ENCODE data around the gene TSPAN15. TPM values are rescaled to one million over a fixed set of nuclear protein-coding genes. Genes with fewer than 3 reads are reported as not detected.

TSPAN15 gene
- total RNA-seq, 1 experiment from 2014 or later = 8.3 TPM

DNA sequence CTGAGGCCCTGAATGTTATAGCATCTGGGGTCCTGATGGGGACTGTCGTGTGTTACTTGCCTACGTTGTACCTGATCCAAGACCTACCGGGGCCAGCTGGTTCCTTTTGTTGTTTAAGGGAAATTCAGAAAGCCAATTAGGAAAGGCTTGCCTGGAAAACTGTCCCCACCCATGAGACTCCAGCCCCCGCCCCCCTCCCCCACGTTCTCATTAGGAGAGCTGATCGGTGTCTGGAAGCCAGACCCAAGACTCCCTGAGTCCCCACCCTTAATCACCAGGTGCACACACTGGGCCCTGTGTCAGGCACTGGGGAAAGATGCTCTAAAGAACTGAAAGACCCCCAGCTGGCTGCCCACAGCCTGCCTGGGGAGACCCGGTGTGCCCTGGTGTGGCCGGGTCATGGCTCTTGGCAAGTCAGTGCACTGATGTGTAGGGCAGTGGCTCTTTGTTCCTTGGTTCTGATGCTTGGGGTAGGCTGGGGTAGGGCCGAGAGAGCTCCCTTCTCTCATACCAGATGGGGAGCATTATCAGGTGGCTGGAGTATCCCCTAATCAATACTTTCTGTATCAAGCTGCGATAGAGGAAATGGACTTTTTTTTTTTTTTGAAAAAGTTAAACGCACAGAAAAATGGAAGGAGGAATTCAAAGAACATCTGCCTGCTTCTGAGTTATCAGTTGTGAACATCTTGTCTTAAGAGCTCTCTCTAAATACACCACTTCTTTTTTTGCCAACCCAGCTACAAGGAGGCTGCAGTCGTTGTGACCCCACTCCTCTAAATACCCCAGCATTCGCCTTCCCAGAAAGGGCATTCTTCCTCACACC, 16.9 kb downstream of the TSPAN15 start:
- CTCF ChIA-PET = interaction anchor here (0.6 to 6.1 kb wide), 9 partner anchors 11 to 915 kb away, joined by 3 to 55 read pairs (median 5); partner anchors contain the start of gene TSPAN15

GRCh38 chr10:69468751-69469089, 17.5 kb downstream of the TSPAN15 start:
- DNase-seq (ENCODE audit: low spot score) = no peak
- POLR2A ChIA-PET = interaction anchor here (1.0 kb wide), 1 partner anchor 17 kb away, joined by 3 read pairs; no protein-coding TSS in a partner anchor
- H3K27me3 Mint-ChIP-seq (ENCODE audit: low read depth) = no peaks in the 10 kb centered on the region
- ATAC-seq = peak; percentile 38; the same call in 1 of the 2 replicates
- H3K4me3 Mint-ChIP-seq = no peak overlapping the region
- H3K4me1 Mint-ChIP-seq = peaks cover 17% of the 10 kb centered on the region
- H3K36me3 Mint-ChIP-seq = no peaks in the 10 kb centered on the region
- no peaks in the 10 kb centered on the region for H3K9me3 Mint-ChIP-seq
- CTCF ChIA-PET = interaction anchor here (0.8 to 6.1 kb wide), 7 partner anchors 11 to 168 kb away, joined by 3 to 55 read pairs (median 6); partner anchors contain the start of gene TSPAN15
- H3K27ac Mint-ChIP-seq = peak overlapping the region; percentile 46; the same call in 1 of the 2 replicates
- TF ChIP-seq CTCF (IDR thresholded peaks at IDR 0.05) = no peak
- TF ChIP-seq JUN (CRISPR knock-in tag; IDR thresholded peaks at IDR 0.05) = no peak
- no peak for TF ChIP-seq CREM (CRISPR knock-in tag; IDR thresholded peaks at IDR 0.05)
- no peak for TF ChIP-seq MYBL2 (CRISPR knock-in tag; IDR thresholded peaks at IDR 0.05)
- no peak for TF ChIP-seq GTF2I (CRISPR knock-in tag; conservative IDR thresholded peaks at IDR 0.05)
- TF ChIP-seq KAT7 (CRISPR knock-in tag; IDR thresholded peaks at IDR 0.05; ENCODE audit: borderline replicate concordance) = no peak
- TF ChIP-seq CREB1 (CRISPR knock-in tag; IDR thresholded peaks at IDR 0.05) = no peak
- no peak for TF ChIP-seq JAZF1 (CRISPR knock-in tag; IDR thresholded peaks at IDR 0.05)
- TF ChIP-seq, protein P1, sequence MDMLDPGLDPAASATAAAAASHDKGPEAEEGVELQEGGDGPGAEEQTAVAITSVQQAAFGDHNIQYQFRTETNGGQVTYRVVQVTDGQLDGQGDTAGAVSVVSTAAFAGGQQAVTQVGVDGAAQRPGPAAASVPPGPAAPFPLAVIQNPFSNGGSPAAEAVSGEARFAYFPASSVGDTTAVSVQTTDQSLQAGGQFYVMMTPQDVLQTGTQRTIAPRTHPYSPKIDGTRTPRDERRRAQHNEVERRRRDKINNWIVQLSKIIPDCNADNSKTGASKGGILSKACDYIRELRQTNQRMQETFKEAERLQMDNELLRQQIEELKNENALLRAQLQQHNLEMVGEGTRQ (CRISPR knock-in tag; IDR thresholded peaks at IDR 0.05) = no peak
- no peak for TF ChIP-seq ATF1 (CRISPR knock-in tag; IDR thresholded peaks at IDR 0.05)

More for the DNA sequence above, 16.9 kb downstream of the TSPAN15 start:
- Mint-ChIP-seq H3K27me3 (ENCODE audit: low read depth) (no peaks in the 10 kb centered on the region), H3K36me3 (no peaks in the 10 kb centered on the region), H3K9me3 (no peaks in the 10 kb centered on the region), H3K4me1 (peaks cover 15% of the 10 kb centered on the region), H3K4me3 (no peak overlapping the region), H3K27ac (peak overlapping the region; percentile 46; the same call in 1 of the 2 replicates)
- POLR2A ChIA-PET = interaction anchor here (1.0 kb wide), 1 partner anchor 16 kb away, joined by 3 read pairs; no protein-coding TSS in a partner anchor
- ATAC-seq (peak; percentile 21), DNase-seq (ENCODE audit: low spot score) (no peak)
- no peak for TF ChIP-seq ZBTB21 (CRISPR knock-in tag; IDR thresholded peaks at IDR 0.05; ENCODE audit: borderline replicate concordance)
- TF ChIP-seq ZNF671 (CRISPR knock-in tag; IDR thresholded peaks at IDR 0.05) = no peak
- TF ChIP-seq JUN (CRISPR knock-in tag; IDR thresholded peaks at IDR 0.05) = no peak
- no peak for TF ChIP-seq JAZF1 (CRISPR knock-in tag; IDR thresholded peaks at IDR 0.05)
- no peak for TF ChIP-seq MXD4 (CRISPR knock-in tag; IDR thresholded peaks at IDR 0.05; ENCODE audit: borderline replicate concordance)
- TF ChIP-seq ESRRA (CRISPR knock-in tag; IDR thresholded peaks at IDR 0.05; ENCODE audit: borderline replicate concordance) = no peak
- no peak for TF ChIP-seq ELF4 (CRISPR knock-in tag; IDR thresholded peaks at IDR 0.05; ENCODE audit: low read depth)
- TF ChIP-seq HMGA2 (CRISPR knock-in tag; IDR thresholded peaks at IDR 0.05) = no peak
- TF ChIP-seq GABPB1 (CRISPR knock-in tag; IDR thresholded peaks at IDR 0.05) = no peak
- TF ChIP-seq USF1 (CRISPR knock-in tag; IDR thresholded peaks at IDR 0.05) = no peak
- TF ChIP-seq ATF2 (CRISPR knock-in tag; IDR thresholded peaks at IDR 0.05; ENCODE audit: borderline replicate concordance, low read depth) = no peak
- TF ChIP-seq ARID4B (CRISPR knock-in tag; IDR thresholded peaks at IDR 0.05; ENCODE audit: borderline replicate concordance) = no peak
- no peak for TF ChIP-seq ZNF317 (CRISPR knock-in tag; IDR thresholded peaks at IDR 0.05; ENCODE audit: borderline replicate concordance, low read depth)

Measured in WTC11 (cell line).